ENCODE data around the gene SGCD.

Gene SGCD

GRCh38 chr5:156460471-156460870 lies 133.5 kb downstream of the SGCD start:
- CTCF ChIA-PET: no interaction called here
- TF ChIP-seq SALL2 (tag by site-specific recombination; IDR thresholded peaks at IDR 0.05; ENCODE audit: borderline replicate concordance) (no peak), ZBTB49 (tag by site-specific recombination; IDR thresholded peaks at IDR 0.05; ENCODE audit: low read depth) (no peak), ZNF585B (tag by site-specific recombination; IDR thresholded peaks at IDR 0.05) (no peak), SP7 (tag by site-specific recombination; IDR thresholded peaks at IDR 0.05) (no peak)
- POLR2A ChIA-PET: no interaction called here

GRCh38 chr5:156466871-156467270 lies 139.9 kb downstream of the SGCD start:
- H3K36me3 ChIP-seq (ENCODE audit: control insufficient read depth in 2 of 2, insufficient read depth in 1 of 2, low read length in 2 of 2): no peaks in the 10 kb centered on the region
- no peaks in the 10 kb centered on the region for H3K4me1 ChIP-seq (ENCODE audit: control insufficient read depth, insufficient read depth, low read length)
- H3K27ac ChIP-seq (ENCODE audit: extremely low read depth, low read depth, low read length): no peak overlapping the region
- CTCF ChIA-PET: no interaction called here
- no peaks in the 10 kb centered on the region for H3K9me3 ChIP-seq (ENCODE audit: control insufficient read depth, insufficient read depth, low read depth, low read length)
- POLR2A ChIA-PET: no interaction called here
- H3K4me3 ChIP-seq (ENCODE audit: low read depth, low read length): no peak overlapping the region
- TF ChIP-seq ZNF677 (tag by site-specific recombination; IDR thresholded peaks at IDR 0.05): no peak
- no peak for TF ChIP-seq ZBTB21 (tag by site-specific recombination; IDR thresholded peaks at IDR 0.05)
- TF ChIP-seq ZNF48 (tag by site-specific recombination; IDR thresholded peaks at IDR 0.05): no peak
- TF ChIP-seq PRDM4 (tag by site-specific recombination; IDR thresholded peaks at IDR 0.05): no peak
- no peak for TF ChIP-seq ZBTB20 (tag by site-specific recombination; IDR thresholded peaks at IDR 0.05)
- TF ChIP-seq GFI1B (tag by site-specific recombination; IDR thresholded peaks at IDR 0.05): no peak

More at GRCh38 chr5:156460471-156460870, 133.5 kb downstream of the SGCD start:
- Histone ChIP-seq H3K36me3 (ENCODE audit: control insufficient read depth in 2 of 2, insufficient read depth in 1 of 2, low read length in 2 of 2) (no peaks in the 10 kb centered on the region), H3K27ac (ENCODE audit: extremely low read depth, low read depth, low read length) (no peak overlapping the region), H3K9me3 (ENCODE audit: control insufficient read depth, insufficient read depth, low read depth, low read length) (no peaks in the 10 kb centered on the region), H3K4me3 (ENCODE audit: low read depth, low read length) (no peak overlapping the region), H3K4me1 (ENCODE audit: control insufficient read depth, insufficient read depth, low read length) (no peaks in the 10 kb centered on the region)

GRCh38 chr5:156469636-156470035 lies 142.7 kb downstream of the SGCD start:
- Histone ChIP-seq H3K4me3 (ENCODE audit: low read depth, low read length) (no peak overlapping the region), H3K9me3 (ENCODE audit: control insufficient read depth, insufficient read depth, low read depth, low read length) (no peaks in the 10 kb centered on the region), H3K36me3 (ENCODE audit: control insufficient read depth in 2 of 2, insufficient read depth in 1 of 2, low read length in 2 of 2) (no peaks in the 10 kb centered on the region), H3K27ac (ENCODE audit: extremely low read depth, low read depth, low read length) (no peak overlapping the region), H3K4me1 (ENCODE audit: control insufficient read depth, insufficient read depth, low read length) (no peaks in the 10 kb centered on the region)
- ChIA-PET CTCF (no interaction called here), POLR2A (no interaction called here)
- TF ChIP-seq YY2 (tag by site-specific recombination; IDR thresholded peaks at IDR 0.05): no peak
- TF ChIP-seq ZNF518A (tag by site-specific recombination; conservative IDR thresholded peaks at IDR 0.05; ENCODE audit: low read depth): no peak
- no peak for TF ChIP-seq SP2 (tag by site-specific recombination; IDR thresholded peaks at IDR 0.05)
- TF ChIP-seq ZNF837 (tag by site-specific recombination; IDR thresholded peaks at IDR 0.05): no peak
- no peak for TF ChIP-seq EGR2 (tag by site-specific recombination; IDR thresholded peaks at IDR 0.05; ENCODE audit: low read depth)
- TF ChIP-seq ZNF449 (tag by site-specific recombination; IDR thresholded peaks at IDR 0.05): no peak
- TF ChIP-seq OSR2 (tag by site-specific recombination; IDR thresholded peaks at IDR 0.05): no peak

Measured in HEK293 (cell line).